Aorta (tissue), 5 donors: Measurements from ENCODE around the gene FAM222A. TPM values are rescaled to one million over a fixed set of nuclear protein-coding genes. Genes with fewer than 3 reads are reported as not detected.

Experiments used
- ATAC-seq: fragments of 200-7000 bp; cut with Tn5 transposase; one replicate; pipeline ENCODE4 v1.9.1; 2022; ENCODE audit warnings: moderate library complexity; ENCODE audit not compliant: low FRiP score
- DNase-seq, 2 donors: peaks; one replicate each; pipeline ENCODE4 v3.0.0-alpha.2; 2020
- H3K27ac ChIP-seq, 2 donors: one replicate each; pipeline ENCODE4 v1.5.1; 2013; ENCODE audit warnings: low read length in 2 of 2, mild to moderate bottlenecking in 2 of 2, moderate library complexity in 2 of 2, control low read depth in 1 of 2, inconsistent platforms in 1 of 2, low read depth in 1 of 2
- H3K27me3 ChIP-seq, 2 donors: one replicate each; pipeline ENCODE4 v1.6.1; 2013; ENCODE audit warnings: control low read depth in 1 of 2, low read length in 1 of 2, mild to moderate bottlenecking in 1 of 2, moderate library complexity in 1 of 2; ENCODE audit not compliant: insufficient read depth in 2 of 2, control insufficient read depth in 1 of 2
- H3K36me3 ChIP-seq, 2 donors: one replicate each; pipeline ENCODE4 v1.6.1; 2013; ENCODE audit warnings: control low read depth in 1 of 2, low read length in 1 of 2, mild to moderate bottlenecking in 1 of 2; ENCODE audit not compliant: insufficient read depth in 2 of 2, control insufficient read depth in 1 of 2
- H3K4me1 ChIP-seq, 2 donors: one replicate each; pipeline ENCODE4 v1.6.1; 2013; ENCODE audit warnings: low read length in 2 of 2, control low read depth in 1 of 2, mild to moderate bottlenecking in 1 of 2, moderate library complexity in 1 of 2; ENCODE audit not compliant: insufficient read depth in 2 of 2, control insufficient read depth in 1 of 2
- H3K4me3 ChIP-seq, 2 donors: one replicate each; pipeline ENCODE4 v1.5.1; 2013; ENCODE audit warnings: low read length in 2 of 2, control low read depth in 1 of 2, mild to moderate bottlenecking in 1 of 2
- H3K9me3 ChIP-seq: one replicate; pipeline ENCODE4 v1.6.1; 2013; ENCODE audit warnings: mild to moderate bottlenecking, low read length; ENCODE audit not compliant: control insufficient read depth
- WGBS, 2 donors: extraction: QIAGEN DNeasy Blood & Tissue Kit; methylation state at CpG; one replicate each; pipeline ENCODE4 v1.1.7; 2013; 5-methylcytosine and 5-hydroxymethylcytosine counted together
- intact Hi-C, 2 donors: fragments of 100-400 bp; cut with DNase I; formaldehyde crosslinking; loops; one replicate each; pipeline versions ENCODE4 v1.14.2 to v1.15.0; 2022
- polyA plus RNA-seq, 2 donors: library from polyadenylated mRNA; stranded (reverse); fragments of 200-250 nt; gene quantifications; one replicate each; pipeline ENCODE4 v1.2.3, GENCODE V29; 2013
- total RNA-seq, 2 donors: library from RNA; stranded (reverse); fragmentation: NEBNext Ultra II Directional; extraction: Animal tissue kit (Norgen Biotek cat#: 25700); gene quantifications; one replicate each; pipeline ENCODE4 v1.2.1, GENCODE V29; 2021
- donor health status: healthy with polysubstance abuse.
- donor health status: Bipolar disorder and iron deficiency.
- donor health status: DM: no; HTN: no; CAD: no.
- donor health status: DM: no; HTN: no; CAD: no.
- donor health status: DM: yes; HTN: yes; CAD: no.

Gene FAM222A
- total and polyA plus RNA-seq, 4 donors = 0.25 to 0.52 (median 0.38) TPM

DNA sequence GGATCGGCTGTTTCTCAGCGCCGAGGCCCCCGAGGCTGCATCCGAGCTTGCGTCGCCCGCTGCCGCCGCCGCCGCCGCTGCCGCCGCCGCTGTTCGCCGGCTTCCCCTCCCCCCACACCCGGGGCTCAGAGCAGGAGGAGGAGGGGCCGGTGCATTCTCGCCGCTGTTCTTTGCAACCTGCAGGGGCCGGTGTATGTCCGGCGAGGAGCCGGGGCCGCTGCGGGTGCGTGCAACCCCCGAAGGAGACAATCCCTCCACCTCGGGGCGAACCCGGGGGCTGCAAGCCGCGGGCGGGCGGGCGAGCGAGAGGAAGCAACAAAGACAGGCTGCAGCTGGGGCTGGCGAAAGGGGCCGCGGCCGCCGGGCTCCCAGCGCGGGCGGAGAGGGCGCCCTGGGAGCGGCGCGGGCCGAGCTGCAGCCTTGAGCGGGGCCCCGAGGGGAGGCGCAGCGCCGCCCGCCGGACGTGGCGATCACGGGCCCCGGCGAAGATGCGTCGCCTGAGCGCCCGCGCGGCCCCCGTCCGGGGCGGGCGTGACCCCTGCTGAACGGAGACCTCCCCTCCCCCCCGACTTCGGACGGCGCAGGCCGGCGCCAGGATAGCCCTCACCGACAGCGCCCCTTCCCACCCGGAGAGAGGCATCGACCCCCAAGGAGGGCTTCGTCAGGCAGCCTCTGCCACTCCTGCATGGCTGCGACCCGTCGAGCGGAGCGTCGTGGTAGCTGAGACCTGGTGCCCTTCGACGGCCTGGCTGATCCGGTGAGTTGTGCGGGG, 702 bp downstream of the FAM222A start:
- 1% methylated on average over 49 to 96 of the region's 96 CpGs for WGBS, 2 donors
- intact Hi-C loops = no loop called here
- Histone ChIP-seq H3K27ac (no peak overlapping the region), H3K9me3 (no peaks in the 10 kb centered on the region), H3K4me1 (no peaks in the 10 kb centered on the region), H3K4me3 (peak overlapping the region; percentile 51 to 66), H3K27me3 (no peaks in the 10 kb centered on the region), H3K36me3 (no peaks in the 10 kb centered on the region)
- ATAC-seq = no peak
- DNase-seq = peak; percentile 69 to 87

DNA sequence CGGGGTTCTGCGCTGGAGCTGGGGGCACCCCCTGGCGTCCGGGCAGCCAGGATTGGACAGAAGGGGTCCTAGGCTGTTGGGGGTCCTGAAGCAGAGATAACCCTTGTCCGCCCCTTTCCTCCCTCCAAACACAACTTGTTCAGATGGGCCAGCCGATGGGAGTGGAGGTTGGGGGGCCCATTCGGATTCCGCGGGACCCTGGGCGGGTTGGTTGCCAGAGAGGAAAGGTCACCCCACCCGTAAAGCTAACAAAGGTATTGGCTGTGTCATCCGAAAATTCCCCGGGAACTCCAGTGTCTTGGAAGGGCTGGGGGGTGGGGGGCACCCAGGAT, 1.3 kb downstream of the FAM222A start:
- Histone ChIP-seq H3K4me1 (no peaks in the 10 kb centered on the region), H3K36me3 (no peaks in the 10 kb centered on the region), H3K4me3 (no peak overlapping the region), H3K27me3 (no peaks in the 10 kb centered on the region), H3K9me3 (no peaks in the 10 kb centered on the region), H3K27ac (no peak overlapping the region)
- intact Hi-C loops = no loop called here
- WGBS, 2 donors = 20% methylated on average over 13 of the region's 13 CpGs
- DNase-seq (peak in 1 of 2 donors; percentile 72), ATAC-seq (no peak)

DNA sequence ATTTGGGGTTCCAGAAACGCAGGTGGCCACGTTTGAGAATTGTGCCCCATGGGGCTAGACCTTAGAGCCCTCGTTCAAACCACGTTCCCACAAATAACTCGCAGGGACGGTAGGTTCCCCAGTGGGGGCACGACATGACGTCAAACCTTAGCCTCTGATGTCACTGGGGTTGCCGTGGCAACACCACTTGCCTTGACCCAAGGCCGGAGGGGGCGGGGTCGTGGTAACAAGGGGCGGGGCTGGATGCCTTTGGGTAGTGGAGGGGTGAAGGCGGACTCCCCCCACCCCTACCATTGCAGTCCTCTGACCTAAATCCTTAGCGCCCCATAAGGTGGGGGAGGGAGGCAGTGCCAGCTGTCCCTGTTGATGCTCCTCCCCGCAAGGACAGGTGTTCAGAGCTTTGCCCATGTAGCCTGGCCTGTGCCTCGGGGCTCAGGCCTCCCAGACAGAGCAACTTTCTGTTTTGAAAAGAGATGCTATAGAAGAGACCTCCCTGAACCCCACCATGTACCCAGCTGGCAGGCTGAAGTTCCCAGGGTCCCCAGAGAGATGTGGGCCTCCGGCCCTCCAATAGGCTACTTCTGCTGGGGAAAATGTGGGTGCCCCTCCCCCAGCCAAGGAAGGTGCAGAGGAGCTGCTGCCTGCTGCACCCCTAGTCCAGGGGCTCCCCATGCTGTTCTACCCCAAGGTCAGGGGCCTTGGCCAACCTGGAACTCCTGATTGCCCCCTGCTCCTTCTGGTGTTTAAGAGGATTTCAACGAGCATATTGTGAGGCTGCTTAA, 1.9 kb downstream of the FAM222A start:
- no peak overlapping the region for H3K4me3 ChIP-seq
- no peak overlapping the region for H3K27ac ChIP-seq
- no peaks in the 10 kb centered on the region for H3K4me1 ChIP-seq
- peak in 1 of 2 donors; percentile 76 for DNase-seq
- no peaks in the 10 kb centered on the region for H3K36me3 ChIP-seq
- WGBS, 2 donors = 55 to 56% methylated on average over 19 of the region's 19 CpGs
- no peak for ATAC-seq
- no peaks in the 10 kb centered on the region for H3K9me3 ChIP-seq
- intact Hi-C loops = no loop called here
- no peaks in the 10 kb centered on the region for H3K27me3 ChIP-seq

DNA sequence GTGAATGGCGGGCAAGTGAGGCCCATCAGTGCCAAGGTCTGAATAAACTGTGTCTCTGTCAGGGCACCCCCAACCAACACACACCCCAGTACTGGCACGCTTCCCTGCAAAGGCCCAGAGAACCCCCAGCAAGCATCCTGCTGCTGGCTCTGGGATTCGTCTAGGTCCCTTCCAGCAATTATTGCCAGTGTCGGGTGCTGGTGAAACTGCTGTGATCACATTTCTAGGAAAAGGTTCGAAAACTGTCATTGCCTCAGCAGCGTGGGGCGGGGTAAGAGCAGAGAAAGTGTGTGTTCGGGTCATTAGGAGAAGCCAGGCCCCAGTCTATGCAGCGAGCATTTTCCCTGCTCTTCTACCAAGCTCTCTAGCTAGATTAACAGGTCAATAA, 2.5 kb downstream of the FAM222A start:
- H3K27ac ChIP-seq = no peak overlapping the region
- intact Hi-C loops = no loop called here
- no peak overlapping the region for H3K4me3 ChIP-seq
- H3K4me1 ChIP-seq = no peaks in the 10 kb centered on the region
- no peak for ATAC-seq
- H3K36me3 ChIP-seq = no peaks in the 10 kb centered on the region
- WGBS, 2 donors = 87 to 95% methylated on average over 9 of the region's 9 CpGs
- H3K9me3 ChIP-seq = no peaks in the 10 kb centered on the region
- peak in 1 of 2 donors; percentile 38 for DNase-seq
- H3K27me3 ChIP-seq = no peaks in the 10 kb centered on the region

DNA sequence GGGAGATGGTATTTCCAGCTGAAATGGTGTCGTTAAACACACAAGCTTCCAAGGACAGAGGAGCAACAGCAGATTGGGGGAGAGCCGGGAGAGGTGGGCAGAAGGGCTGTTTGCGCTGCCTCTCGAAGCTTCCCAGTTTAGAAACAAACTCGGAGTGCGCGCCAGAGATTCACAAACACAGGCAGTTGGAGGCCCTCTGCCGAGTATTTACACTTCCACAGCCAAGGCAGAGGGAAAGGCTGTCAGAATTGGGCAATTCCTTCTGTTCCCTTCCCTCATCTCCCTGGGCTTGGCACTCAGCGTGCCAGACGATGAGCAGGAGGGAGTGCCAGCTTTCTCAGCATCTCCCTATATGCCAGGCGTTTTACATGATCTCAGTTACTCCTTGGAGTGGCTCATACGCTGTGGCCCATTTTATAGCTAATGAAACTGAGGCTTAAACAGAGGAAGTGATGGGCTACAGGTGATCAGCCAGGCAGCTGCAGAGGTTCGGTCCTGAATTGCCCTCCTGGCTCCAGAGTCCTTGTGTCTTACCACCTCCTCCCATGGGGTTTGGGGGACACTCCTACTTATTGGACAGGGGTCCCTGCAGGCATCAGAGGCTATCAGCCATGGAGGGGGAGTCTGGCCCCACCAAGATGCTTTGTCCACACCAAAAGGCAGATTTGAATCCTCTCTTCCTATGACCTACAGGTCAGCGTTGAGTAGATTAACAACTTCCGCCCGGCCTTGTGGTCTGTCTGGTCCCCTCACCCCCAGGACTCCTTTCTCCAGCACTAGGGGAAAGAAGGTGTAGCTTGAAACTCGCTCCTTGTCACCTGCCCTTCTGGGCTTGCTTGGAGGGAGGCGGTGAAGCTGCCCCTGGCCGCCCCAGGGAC, 3.1 kb downstream of the FAM222A start:
- Histone ChIP-seq H3K36me3 (no peaks in the 10 kb centered on the region), H3K27ac (no peak overlapping the region), H3K27me3 (no peaks in the 10 kb centered on the region), H3K9me3 (no peaks in the 10 kb centered on the region), H3K4me3 (no peak overlapping the region), H3K4me1 (no peaks in the 10 kb centered on the region)
- intact Hi-C loops = no loop called here
- WGBS, 2 donors = 93 to 94% methylated on average over 19 of the region's 19 CpGs
- DNase-seq (peak in 1 of 2 donors; percentile 52), ATAC-seq (no peak)

DNA sequence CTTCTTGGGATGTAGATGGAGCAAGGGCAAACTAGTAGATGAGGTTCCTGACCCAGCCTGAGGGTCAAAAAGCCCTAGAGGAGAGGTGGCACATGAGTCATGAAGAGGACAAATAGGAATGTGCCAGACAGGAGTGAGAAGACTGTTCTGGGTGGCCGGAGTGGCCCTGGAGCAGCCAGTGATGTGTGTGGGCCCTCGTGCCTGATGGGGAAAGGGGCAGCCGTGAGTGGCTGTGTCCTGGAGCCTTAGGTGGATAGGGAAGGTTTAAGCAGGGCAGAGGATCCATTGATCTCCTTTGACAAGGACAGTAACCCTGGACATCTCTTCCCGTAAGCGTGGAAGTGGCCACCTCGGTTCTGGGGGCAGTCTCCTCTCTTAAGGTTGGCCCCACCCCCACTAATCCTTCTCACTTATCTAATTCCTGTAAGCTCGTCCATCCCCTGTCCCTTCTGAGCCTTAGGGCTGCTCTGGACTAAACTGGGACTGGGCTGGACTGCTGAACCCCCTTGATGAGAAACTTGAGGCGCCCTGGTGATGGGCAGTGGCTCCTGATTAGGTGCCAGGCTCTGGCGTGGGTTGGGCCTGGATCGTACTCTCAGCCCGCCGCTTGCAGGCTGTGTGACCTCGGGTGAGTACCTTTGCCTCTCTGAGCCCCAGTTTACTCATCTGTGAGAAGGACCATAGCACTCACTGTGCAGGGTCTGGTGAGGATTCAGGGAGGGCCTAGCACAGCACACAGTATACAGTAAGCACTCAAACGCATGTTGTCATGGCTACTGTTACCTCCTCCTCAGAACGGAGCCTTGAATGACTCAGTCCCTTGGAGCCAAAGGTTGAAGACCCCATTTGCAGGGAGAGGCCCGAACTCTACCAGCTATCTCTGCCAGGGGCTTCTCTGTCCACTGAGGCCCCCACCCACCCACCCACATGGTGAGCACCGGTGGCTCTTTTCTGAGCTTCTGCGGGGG, 4.0 kb downstream of the FAM222A start:
- Histone ChIP-seq H3K36me3 (no peaks in the 10 kb centered on the region), H3K27me3 (no peaks in the 10 kb centered on the region), H3K27ac (no peak overlapping the region), H3K9me3 (no peaks in the 10 kb centered on the region), H3K4me1 (no peaks in the 10 kb centered on the region), H3K4me3 (no peak overlapping the region)
- ATAC-seq (no peak), DNase-seq (peak in 1 of 2 donors; percentile 43)
- intact Hi-C loops = no loop called here
- 73 to 76% methylated on average over 18 of the region's 18 CpGs for WGBS, 2 donors

DNA sequence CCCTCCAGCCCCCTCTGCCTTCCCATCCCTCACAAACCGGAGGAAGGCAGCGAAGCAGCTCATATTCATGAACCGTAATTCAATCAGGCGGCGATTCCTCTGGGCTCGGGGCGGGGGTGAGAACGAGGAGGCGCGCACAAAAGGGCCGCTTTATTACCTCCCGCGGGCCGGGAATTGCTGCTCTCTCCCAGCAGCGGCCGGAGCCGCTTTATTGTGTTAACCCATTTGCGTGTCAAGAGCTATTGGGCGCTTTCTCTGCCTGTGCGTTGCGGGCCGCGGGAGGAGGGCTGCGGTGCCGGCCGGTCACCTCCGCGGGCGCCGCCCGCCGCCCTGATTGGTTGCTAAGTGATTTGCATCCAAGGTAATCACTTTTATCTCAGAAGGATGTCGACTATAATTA, 4.8 kb downstream of the FAM222A start:
- intact Hi-C loops = no loop called here
- Histone ChIP-seq H3K36me3 (no peaks in the 10 kb centered on the region), H3K4me3 (no peak overlapping the region), H3K27ac (no peak overlapping the region), H3K27me3 (no peaks in the 10 kb centered on the region), H3K4me1 (no peaks in the 10 kb centered on the region), H3K9me3 (no peaks in the 10 kb centered on the region)
- WGBS, 2 donors = 6 to 9% methylated on average over 33 of the region's 33 CpGs
- ATAC-seq = no peak
- DNase-seq = peak in 1 of 2 donors; percentile 45
